AG09309 (cell line): ENCODE data around the gene PLCH1.

Source experiments
- DNase-seq: peaks from one replicate; pipeline ENCODE4 v3.0.0-alpha.2; 2010; ENCODE audit warnings: low read depth
- H3K4me3 ChIP-seq: 2 replicates; pipeline ENCODE4 v1.5.1; 2011; ENCODE audit warnings: mild to moderate bottlenecking, low read depth, low read length, moderate library complexity; ENCODE audit not compliant: control insufficient read depth
- TF ChIP-seq, protein P1 (sequence below): IDR thresholded peaks from 2 replicates; pipeline ENCODE4 v1.5.1; 2011; ENCODE audit warnings: mild to moderate bottlenecking, low read depth, low read length, inconsistent platforms; ENCODE audit not compliant: insufficient read depth, control insufficient read depth; ENCODE audit errors: missing control alignments

The PLCH1 gene

GRCh38 chr3:155550391-155550790, 194.5 kb downstream of the PLCH1 start:
- TF ChIP-seq, protein P1, sequence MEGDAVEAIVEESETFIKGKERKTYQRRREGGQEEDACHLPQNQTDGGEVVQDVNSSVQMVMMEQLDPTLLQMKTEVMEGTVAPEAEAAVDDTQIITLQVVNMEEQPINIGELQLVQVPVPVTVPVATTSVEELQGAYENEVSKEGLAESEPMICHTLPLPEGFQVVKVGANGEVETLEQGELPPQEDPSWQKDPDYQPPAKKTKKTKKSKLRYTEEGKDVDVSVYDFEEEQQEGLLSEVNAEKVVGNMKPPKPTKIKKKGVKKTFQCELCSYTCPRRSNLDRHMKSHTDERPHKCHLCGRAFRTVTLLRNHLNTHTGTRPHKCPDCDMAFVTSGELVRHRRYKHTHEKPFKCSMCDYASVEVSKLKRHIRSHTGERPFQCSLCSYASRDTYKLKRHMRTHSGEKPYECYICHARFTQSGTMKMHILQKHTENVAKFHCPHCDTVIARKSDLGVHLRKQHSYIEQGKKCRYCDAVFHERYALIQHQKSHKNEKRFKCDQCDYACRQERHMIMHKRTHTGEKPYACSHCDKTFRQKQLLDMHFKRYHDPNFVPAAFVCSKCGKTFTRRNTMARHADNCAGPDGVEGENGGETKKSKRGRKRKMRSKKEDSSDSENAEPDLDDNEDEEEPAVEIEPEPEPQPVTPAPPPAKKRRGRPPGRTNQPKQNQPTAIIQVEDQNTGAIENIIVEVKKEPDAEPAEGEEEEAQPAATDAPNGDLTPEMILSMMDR, result no peak
- no peak overlapping the region for H3K4me3 ChIP-seq
- no peak for DNase-seq

DNA sequence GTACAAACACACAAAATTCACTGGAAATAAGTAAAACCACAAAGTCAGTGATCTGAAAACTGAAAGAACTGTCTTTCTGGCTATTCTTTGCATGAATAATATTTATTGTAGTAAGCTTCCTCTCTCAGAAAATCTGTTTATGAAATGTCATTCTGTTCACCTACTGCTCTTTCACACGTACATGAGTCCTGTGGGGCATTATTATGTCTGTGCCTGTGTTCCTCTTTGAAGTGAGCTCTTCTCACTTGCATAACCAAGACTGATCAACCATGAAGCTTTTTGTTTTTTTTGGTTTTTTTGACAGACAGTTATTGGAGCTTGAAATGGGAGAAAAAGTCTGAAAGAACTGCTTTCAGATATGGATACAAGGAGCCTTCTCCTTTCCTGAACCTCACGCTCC, 195.8 kb downstream of the PLCH1 start:
- DNase-seq, result no peak
- TF ChIP-seq, protein P1, result no peak
- H3K4me3 ChIP-seq, result no peak overlapping the region

GRCh38 chr3:155548195-155548594, 196.7 kb downstream of the PLCH1 start:
- DNase-seq, result peak; percentile 8
- TF ChIP-seq, protein P1, result peak; percentile 11
- no peak overlapping the region for H3K4me3 ChIP-seq

- TF ChIP-seq, protein P1, result no peak
- DNase-seq, result no peak
- no peak overlapping the region for H3K4me3 ChIP-seq
Observed at GRCh38 chr3:155535098-155535497, 209.8 kb downstream of the PLCH1 start.

GRCh38 chr3:155528579-155528978, 216.3 kb downstream of the PLCH1 start:
- no peak for DNase-seq
- TF ChIP-seq, protein P1, result no peak

DNA sequence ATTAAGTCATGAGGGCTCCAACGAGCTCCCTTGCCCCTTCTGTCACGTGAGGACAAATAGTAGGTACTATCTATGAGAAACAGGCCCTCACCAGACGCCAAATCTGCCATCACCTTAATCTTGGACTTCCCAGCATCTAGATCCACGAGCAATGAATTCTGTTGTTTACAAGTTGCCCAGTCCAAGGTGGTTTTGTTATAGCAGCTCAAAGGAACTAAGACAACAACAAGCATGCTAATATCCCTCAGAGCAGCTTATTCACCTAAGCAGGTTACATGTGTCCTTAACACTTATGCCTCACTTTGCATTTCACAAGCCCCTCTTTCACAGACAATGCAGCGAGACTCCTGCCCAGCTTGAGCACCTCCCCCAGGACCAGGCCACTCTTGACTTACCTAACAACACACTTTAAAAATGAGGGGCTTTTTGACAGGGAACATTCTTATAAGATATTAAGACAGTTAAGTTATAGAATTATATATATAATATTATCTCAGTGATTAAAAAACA, 219.5 kb downstream of the PLCH1 start:
- DNase-seq, result no peak
- TF ChIP-seq, protein P1, result no peak
- H3K4me3 ChIP-seq, result no peak overlapping the region

More at GRCh38 chr3:155528579-155528978, 216.3 kb downstream of the PLCH1 start:
- no peak overlapping the region for H3K4me3 ChIP-seq

DNA sequence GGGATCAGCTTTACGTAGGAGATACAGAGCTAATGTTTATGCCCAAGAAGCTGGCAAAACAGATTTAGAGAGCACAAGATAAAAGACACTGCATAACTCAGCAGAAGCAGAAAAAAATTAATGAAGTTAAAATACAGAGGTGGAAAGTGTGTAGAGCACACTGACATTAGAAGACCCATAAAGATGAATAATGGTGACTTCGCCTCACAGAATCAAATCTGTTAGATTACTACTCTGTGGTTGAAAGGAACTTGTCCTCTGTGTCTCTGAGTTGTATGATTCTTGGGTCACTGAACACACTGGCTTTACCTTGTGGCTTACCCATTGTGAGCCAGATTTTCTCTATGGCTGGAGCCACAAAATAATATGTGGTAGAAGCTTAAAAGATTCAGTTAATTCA, 224.4 kb downstream of the PLCH1 start:
- TF ChIP-seq, protein P1, result no peak
- no peak for DNase-seq
- H3K4me3 ChIP-seq, result no peak overlapping the region
